B cell (primary cell): Measurements from ENCODE around the gene ADARB2. TPM values are rescaled to one million over a fixed set of nuclear protein-coding genes. Genes with fewer than 3 reads are reported as not detected.

Experiments
- ATAC-seq: fragments of 200-7000 bp; cut with Tn5 transposase; one replicate; pipeline ENCODE4 v1.10.0; 2021; ENCODE audit warnings: low read depth, mild to moderate bottlenecking, moderate number of reproducible peaks, moderate library complexity
- CTCF ChIA-PET: fragments of 350-600 bp; sonication (Branson Sonifier 250); formaldehyde crosslinking; loops from one replicate; lab custom pipeline; 2021; ENCODE audit warnings: antibody characterized with exemption, inconsistent platforms; lab: Charles Lee
- POLR2A ChIA-PET: fragments of 350-600 bp; sonication (Branson Sonifier 250); formaldehyde crosslinking; loops from one replicate; lab custom pipeline; 2021; ENCODE audit warnings: antibody characterized with exemption; lab: Charles Lee
- DNase-seq: peaks from one replicate; pipeline ENCODE4 v3.0.0; 2013
- H2AFZ ChIP-seq: 2 replicates; pipeline ENCODE4 v1.6.1; 2012; ENCODE audit warnings: mild to moderate bottlenecking, low read depth, low read length; ENCODE audit not compliant: insufficient read depth, poor library complexity, severe bottlenecking
- H3K27ac ChIP-seq, 2 donors: 1 replicate in 1 of 2; 2 replicates in 1 of 2; pipeline ENCODE4 v1.5.1; 2012 to 2013; ENCODE audit warnings: low read length in 2 of 2, mild to moderate bottlenecking in 2 of 2, moderate library complexity in 1 of 2
- H3K27me3 ChIP-seq, 4 experiments: fragments of 200-600 bp in 1 of 4; sonication (generic) in 1 of 4; replicated peaks in 1 of 4; 1 replicate in 2 of 4; 2 replicates in 2 of 4; pipeline versions ENCODE4 v1.6.1 to v1.7.0; 2013 to 2016; ENCODE audit warnings: low read length in 3 of 4, mild to moderate bottlenecking in 2 of 4, mixed read lengths in 1 of 4, moderate library complexity in 1 of 4; ENCODE audit not compliant: insufficient read depth in 4 of 4, control insufficient read depth in 3 of 4; ENCODE audit errors: control extremely low read depth in 1 of 4
- H3K36me3 ChIP-seq, 2 experiments: replicated peaks in 1 of 2; 1 replicate in 1 of 2; 2 replicates in 1 of 2; pipeline versions ENCODE4 v1.6.1 to v1.7.1; 2013; ENCODE audit warnings: low read length in 1 of 2; ENCODE audit not compliant: insufficient read depth in 2 of 2, control insufficient read depth in 1 of 2; ENCODE audit errors: control extremely low read depth in 1 of 2, extremely low read depth in 1 of 2
- H3K4me1 ChIP-seq, 2 donors: fragments of 200-600 bp in 1 of 2; sonication (generic) in 1 of 2; 1 replicate in 1 of 2; 2 replicates in 1 of 2; pipeline versions ENCODE4 v1.5.1 to v1.6.1; 2013 to 2017; ENCODE audit warnings: low read length in 2 of 2; ENCODE audit not compliant: control insufficient read depth in 2 of 2, insufficient read depth in 2 of 2
- H3K4me2 ChIP-seq: replicated peaks from 2 replicates; pipeline ENCODE3; 2012; ENCODE audit warnings: mild to moderate bottlenecking, low read depth, low read length; ENCODE audit not compliant: poor library complexity, severe bottlenecking
- H3K4me3 ChIP-seq, 5 experiments: fragments of 200-600 bp in 1 of 5; sonication (generic) in 1 of 5; 1 replicate in 3 of 5; 2 replicates in 2 of 5; pipeline versions ENCODE4 v1.5.1 to v1.7.0; 2011 to 2016; ENCODE audit warnings: low read length in 4 of 5, mild to moderate bottlenecking in 4 of 5, low read depth in 2 of 5, control low read depth in 1 of 5, moderate library complexity in 1 of 5; ENCODE audit not compliant: insufficient read depth in 1 of 5; ENCODE audit errors: control extremely low read depth in 1 of 5, extremely low read depth in 1 of 5
- H3K79me2 ChIP-seq: fragments of 200-600 bp; sonication (generic); one replicate; pipeline ENCODE4 v1.6.0; 2016; ENCODE audit warnings: low read length; ENCODE audit not compliant: control insufficient read depth, insufficient read depth
- H3K9ac ChIP-seq: fragments of 200-600 bp; sonication (generic); 2 replicates; pipeline ENCODE4 v1.6.1; 2017; ENCODE audit warnings: mild to moderate bottlenecking, low read length, moderate library complexity
- H3K9me3 ChIP-seq, 3 donors: one replicate each; pipeline versions ENCODE4 v1.6.1 to v1.7.1; 2013; ENCODE audit warnings: low read length in 2 of 3; ENCODE audit not compliant: control insufficient read depth in 2 of 3, insufficient read depth in 1 of 3; ENCODE audit errors: control extremely low read depth in 1 of 3
- H4K20me1 ChIP-seq: 2 replicates; pipeline ENCODE4 v1.6.0; 2012; ENCODE audit warnings: mild to moderate bottlenecking, low read length; ENCODE audit not compliant: insufficient read depth, control insufficient read depth, poor library complexity, severe bottlenecking
- H3K27ac Mint-ChIP-seq: one replicate; pipeline ENCODE4 v1.8.0; 2021; ENCODE audit warnings: mixed read lengths
- H3K27me3 Mint-ChIP-seq: one replicate; pipeline ENCODE4 v1.8.0; 2021; ENCODE audit warnings: mixed read lengths
- H3K4me1 Mint-ChIP-seq: one replicate; pipeline ENCODE4 v1.8.0; 2021; ENCODE audit warnings: mixed read lengths
- H3K4me3 Mint-ChIP-seq: one replicate; pipeline ENCODE4 v1.8.0; 2021; ENCODE audit warnings: mixed read lengths
- H3K9me3 Mint-ChIP-seq: one replicate; pipeline ENCODE4 v1.8.0; 2022; ENCODE audit warnings: mixed read lengths; ENCODE audit not compliant: insufficient read depth
- EZH2 ChIP-seq: IDR thresholded peaks from 2 replicates; pipeline ENCODE4 v1.6.1; 2012; ENCODE audit warnings: borderline replicate concordance, low read depth, mild to moderate bottlenecking, moderate library complexity, low read length; ENCODE audit not compliant: insufficient read depth, poor library complexity, severe bottlenecking
- WGBS: methylation state at CpG from one replicate; pipeline ENCODE4 v1.1.5; 2013; ENCODE audit warnings: missing lambda C conversion rate; ENCODE audit not compliant: insufficient coverage; 5-methylcytosine and 5-hydroxymethylcytosine counted together
- intact Hi-C: fragments of 100-400 bp; cut with micrococcal nuclease; formaldehyde crosslinking; loops from one replicate; pipeline ENCODE4 v1.10.0; 2022
- polyA plus RNA-seq: library from polyadenylated mRNA; depleted of rRNA; stranded (reverse); fragments of >200 nt; gene quantifications from 2 replicates; pipeline ENCODE4 v1.2.3, GENCODE V29; 2012
- total RNA-seq, 2 donors: library from RNA; stranded (reverse); fragments of 120-200 nt in 1 of 2; gene quantifications; 1 replicate in 1 of 2; 2 replicates in 1 of 2; pipeline versions ENCODE4 v1.2.3 to v1.2.4, GENCODE V29; 2013 to 2022
- TF ChIP-seq, protein P1 (sequence below): fragments of 200-600 bp; IDR thresholded peaks from one replicate; pipeline ENCODE4 v1.8.0; 2022; ENCODE audit warnings: antibody characterized with exemption, mild to moderate bottlenecking

Gene ADARB2
- total and polyA plus RNA-seq, 2 donors (not counting 1 experiment from before 2014, with no cell fraction given), result 0.13 to 0.96 TPM

DNA sequence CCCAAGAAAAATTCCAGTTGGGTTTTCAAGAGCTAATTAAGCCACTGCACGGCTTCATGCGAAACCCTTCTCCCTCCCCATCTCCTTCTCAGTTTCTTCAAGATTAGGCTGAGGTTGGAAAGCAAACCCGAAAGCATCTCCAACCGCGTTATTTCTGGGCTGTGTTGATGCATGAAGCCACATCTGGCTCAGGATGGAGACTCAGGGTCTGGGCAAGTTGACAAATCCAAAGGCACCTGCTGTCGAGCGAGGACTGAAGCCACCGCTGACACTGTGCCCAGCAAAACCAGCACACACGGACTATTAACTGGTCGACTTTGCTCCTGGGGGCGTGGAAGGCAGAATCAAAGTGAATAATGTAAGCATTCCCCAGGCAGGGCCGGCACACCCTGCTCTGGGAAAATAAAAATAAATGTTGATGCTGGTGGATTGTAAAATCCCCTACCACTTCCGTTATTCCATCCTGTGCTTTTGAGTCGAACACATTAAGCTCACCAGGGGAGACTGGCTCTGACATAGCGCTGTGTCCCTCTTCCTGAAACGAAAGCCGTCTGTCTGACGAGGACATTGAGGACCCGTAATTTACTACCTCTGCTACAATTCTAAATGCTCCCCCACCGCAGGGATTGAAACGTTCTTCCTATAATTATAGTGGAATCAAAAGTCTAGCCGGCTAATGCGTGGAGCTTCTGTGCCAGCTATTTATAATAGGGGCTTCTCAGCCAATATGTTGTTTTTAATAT, 269.8 kb downstream of the ADARB2 start:
- Histone ChIP-seq H3K4me1 (peaks cover 16 to 22% of the 10 kb centered on the region in 2 donors), H3K36me3 (no peaks in the 10 kb centered on the region), H3K27ac (no peak overlapping the region), H3K9me3 (peaks cover 0 to 9% (median 0%) of the 10 kb centered on the region in 3 donors), H3K4me2 (no peak overlapping the region), H3K79me2 (no peaks in the 10 kb centered on the region), H2AFZ (no peak overlapping the region), H3K27me3 (peaks cover 0 to 5% (median 0%) of the 10 kb centered on the region in 4 experiments), H4K20me1 (no peaks in the 10 kb centered on the region), H3K4me3 (no peak overlapping the region), H3K9ac (no peak overlapping the region)
- POLR2A ChIA-PET, result no interaction called here
- ATAC-seq (no peak), DNase-seq (no peak)
- Mint-ChIP-seq H3K4me1 (peaks cover 31% of the 10 kb centered on the region), H3K4me3 (no peak overlapping the region), H3K27me3 (peaks cover 25% of the 10 kb centered on the region), H3K9me3 (no peaks in the 10 kb centered on the region), H3K27ac (no peak overlapping the region)
- TF ChIP-seq EZH2, result no peak
- TF ChIP-seq, protein P1, sequence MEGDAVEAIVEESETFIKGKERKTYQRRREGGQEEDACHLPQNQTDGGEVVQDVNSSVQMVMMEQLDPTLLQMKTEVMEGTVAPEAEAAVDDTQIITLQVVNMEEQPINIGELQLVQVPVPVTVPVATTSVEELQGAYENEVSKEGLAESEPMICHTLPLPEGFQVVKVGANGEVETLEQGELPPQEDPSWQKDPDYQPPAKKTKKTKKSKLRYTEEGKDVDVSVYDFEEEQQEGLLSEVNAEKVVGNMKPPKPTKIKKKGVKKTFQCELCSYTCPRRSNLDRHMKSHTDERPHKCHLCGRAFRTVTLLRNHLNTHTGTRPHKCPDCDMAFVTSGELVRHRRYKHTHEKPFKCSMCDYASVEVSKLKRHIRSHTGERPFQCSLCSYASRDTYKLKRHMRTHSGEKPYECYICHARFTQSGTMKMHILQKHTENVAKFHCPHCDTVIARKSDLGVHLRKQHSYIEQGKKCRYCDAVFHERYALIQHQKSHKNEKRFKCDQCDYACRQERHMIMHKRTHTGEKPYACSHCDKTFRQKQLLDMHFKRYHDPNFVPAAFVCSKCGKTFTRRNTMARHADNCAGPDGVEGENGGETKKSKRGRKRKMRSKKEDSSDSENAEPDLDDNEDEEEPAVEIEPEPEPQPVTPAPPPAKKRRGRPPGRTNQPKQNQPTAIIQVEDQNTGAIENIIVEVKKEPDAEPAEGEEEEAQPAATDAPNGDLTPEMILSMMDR, result no peak
- 73% methylated on average over 12 of the region's 23 CpGs for WGBS
- CTCF ChIA-PET, result no interaction called here
- intact Hi-C loops, result loop anchor here (5.0 kb wide), 1 partner anchor 40 kb away; no protein-coding TSS in a partner anchor
